Ascending aorta (tissue), 2 donors: ENCODE results near the gene MYLK3. TPM values are rescaled to one million over a fixed set of nuclear protein-coding genes. Genes with fewer than 3 reads are reported as not detected.

Experiments used
- DNase-seq, 2 donors: peaks; one replicate each; pipeline ENCODE4 v3.0.0-alpha.2; 2019; ENCODE audit warnings: low spot score in 2 of 2
- H3K27ac ChIP-seq, 2 donors: fragments of 200-600 bp; sonication (generic); one replicate each; pipeline ENCODE4 v1.5.1; 2016 to 2017; ENCODE audit warnings: mild to moderate bottlenecking in 1 of 2
- H3K27me3 ChIP-seq: fragments of 200-600 bp; sonication (generic); one replicate; pipeline ENCODE4 v1.5.1; 2017
- H3K36me3 ChIP-seq, 2 donors: fragments of 200-600 bp; sonication (generic); one replicate each; pipeline ENCODE4 v1.5.1; 2016
- H3K4me1 ChIP-seq, 2 donors: fragments of 200-600 bp; sonication (generic); one replicate each; pipeline ENCODE4 v1.5.1; 2016 to 2017; ENCODE audit warnings: mild to moderate bottlenecking in 1 of 2
- H3K4me3 ChIP-seq, 2 donors: fragments of 200-600 bp; sonication (generic); one replicate each; pipeline ENCODE4 v1.5.1; 2016 to 2017; ENCODE audit warnings: mild to moderate bottlenecking in 1 of 2
- H3K9me3 ChIP-seq, 2 donors: fragments of 200-600 bp; sonication (generic); one replicate each; pipeline ENCODE4 v1.5.1; 2016
- CTCF ChIP-seq, 3 experiments: fragments of 200-600 bp in 2 of 3; fragments of 450-650 bp in 1 of 3; sonication (generic) in 2 of 3; IDR thresholded peaks; one replicate each; pipeline ENCODE4 v1.5.1; 2016 to 2019; ENCODE audit warnings: antibody characterized with exemption in 3 of 3, mild to moderate bottlenecking in 1 of 3, moderate library complexity in 1 of 3
- intact Hi-C: fragments of 100-400 bp; cut with DNase I; formaldehyde crosslinking; loops from one replicate; pipeline ENCODE4 v1.15.1; 2023
- total RNA-seq: library from RNA; depleted of rRNA; stranded (reverse); fragments of >200 nt; gene quantifications from one replicate; pipeline ENCODE4 v1.1.0, GENCODE V29; 2016

MYLK3 gene
- total RNA-seq, 1 donor from 2014 or later, result not detected

GRCh38 chr16:46746821-46747776 lies 1.0 kb downstream of the MYLK3 start:
- Histone ChIP-seq H3K4me3 (no peak overlapping the region), H3K27me3 (no peaks in the 10 kb centered on the region), H3K4me1 (no peaks in the 10 kb centered on the region), H3K36me3 (no peaks in the 10 kb centered on the region), H3K9me3 (no peaks in the 10 kb centered on the region), H3K27ac (no peak overlapping the region)
- intact Hi-C loops, result no loop called here
- no peak for DNase-seq
- TF ChIP-seq CTCF (IDR thresholded peaks at IDR 0.05), result no peak

- intact Hi-C loops, result no loop called here
- Histone ChIP-seq H3K27me3 (no peaks in the 10 kb centered on the region), H3K36me3 (no peaks in the 10 kb centered on the region), H3K4me1 (no peaks in the 10 kb centered on the region), H3K9me3 (no peaks in the 10 kb centered on the region), H3K27ac (no peak overlapping the region), H3K4me3 (no peak overlapping the region)
- no peak for TF ChIP-seq CTCF (IDR thresholded peaks at IDR 0.05)
- no peak for DNase-seq
Observed at GRCh38 chr16:46745617-46746016, 2.5 kb downstream of the MYLK3 start.

- Histone ChIP-seq H3K27me3 (no peaks in the 10 kb centered on the region), H3K4me1 (no peaks in the 10 kb centered on the region), H3K4me3 (no peak overlapping the region), H3K36me3 (no peaks in the 10 kb centered on the region), H3K27ac (peak overlapping the region in 1 of 2 donors; percentile 32), H3K9me3 (no peaks in the 10 kb centered on the region)
- no peak for TF ChIP-seq CTCF (IDR thresholded peaks at IDR 0.05)
- peak in 1 of 2 donors; percentile 53 for DNase-seq
- intact Hi-C loops, result no loop called here
Observed at GRCh38 chr16:46743232-46743719, 4.9 kb downstream of the MYLK3 start.

DNA sequence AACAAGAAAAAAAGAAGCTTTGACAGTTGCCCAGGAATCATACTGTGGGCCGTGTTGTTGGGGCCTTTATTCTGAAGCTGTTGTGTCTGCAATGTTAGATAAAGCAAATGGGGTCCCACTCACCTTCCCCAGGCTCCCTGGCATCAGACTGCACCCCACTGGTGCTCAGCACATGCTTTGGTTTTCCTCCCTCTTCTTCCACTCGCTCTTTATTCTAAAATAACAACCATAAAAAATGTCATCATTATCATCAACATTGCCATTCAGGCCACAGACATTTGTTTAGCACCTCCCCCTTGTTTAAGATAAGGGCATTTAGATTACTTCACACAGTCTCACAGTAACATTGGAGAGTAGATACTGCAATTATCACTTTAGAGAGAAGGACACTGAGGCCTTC lies 8.2 kb downstream of the MYLK3 start:
- no peaks in the 10 kb centered on the region for H3K27me3 ChIP-seq
- intact Hi-C loops, result no loop called here
- no peak for DNase-seq
- no peaks in the 10 kb centered on the region for H3K36me3 ChIP-seq
- TF ChIP-seq CTCF (IDR thresholded peaks at IDR 0.05), result no peak
- no peaks in the 10 kb centered on the region for H3K4me1 ChIP-seq
- no peak overlapping the region for H3K27ac ChIP-seq
- H3K4me3 ChIP-seq, result no peak overlapping the region
- no peaks in the 10 kb centered on the region for H3K9me3 ChIP-seq

DNA sequence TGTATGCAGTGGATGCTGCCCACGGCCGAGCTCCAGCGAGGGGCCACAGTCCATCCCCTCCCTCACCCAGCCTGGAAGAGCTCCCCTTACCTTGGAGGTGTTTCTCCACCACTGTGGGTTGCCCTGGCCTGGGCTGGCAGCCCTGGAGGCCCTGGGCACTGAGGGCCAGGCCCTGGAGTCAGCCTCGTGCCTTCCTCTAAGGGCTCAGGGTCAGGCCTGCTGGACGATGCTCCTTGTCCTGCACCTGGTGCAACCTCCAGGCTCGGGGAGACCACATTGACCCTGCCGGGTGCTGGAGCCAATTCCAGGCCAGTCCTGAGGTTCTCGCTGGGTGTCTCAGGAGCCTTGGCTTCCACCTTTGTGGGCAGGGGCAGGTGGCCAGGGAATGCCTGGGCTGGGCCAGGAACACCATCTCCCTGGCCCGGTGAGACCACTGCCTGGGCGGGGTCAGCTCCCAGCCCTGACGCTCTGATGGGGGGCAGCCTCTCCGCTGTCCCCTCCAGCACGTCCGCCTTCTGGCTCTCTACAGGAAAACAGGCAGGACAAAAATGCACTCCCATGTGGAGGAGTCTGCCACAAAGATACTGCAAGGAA lies 10.4 kb downstream of the MYLK3 start:
- no peaks in the 10 kb centered on the region for H3K27me3 ChIP-seq
- no peak for DNase-seq
- no peaks in the 10 kb centered on the region for H3K9me3 ChIP-seq
- no peak for TF ChIP-seq CTCF (IDR thresholded peaks at IDR 0.05)
- H3K4me3 ChIP-seq, result no peak overlapping the region
- H3K4me1 ChIP-seq, result no peaks in the 10 kb centered on the region
- H3K36me3 ChIP-seq, result no peaks in the 10 kb centered on the region
- H3K27ac ChIP-seq, result no peak overlapping the region
- intact Hi-C loops, result no loop called here
